H9 (cell line): ENCODE results near the gene PPARG. TPM values are rescaled to one million over a fixed set of nuclear protein-coding genes. Genes with fewer than 3 reads are reported as not detected.

Experiments used
- DNase-seq: peaks from one replicate; pipeline ENCODE4 v3.0.0-alpha.2; 2017
- H2AFZ ChIP-seq: one replicate; pipeline ENCODE4 v1.6.1; 2013; ENCODE audit warnings: mild to moderate bottlenecking, low read length, control low read depth, moderate library complexity
- H2AK5ac ChIP-seq: 2 replicates; pipeline ENCODE4 v1.6.1; 2013; ENCODE audit warnings: low read length, control low read depth, mixed read lengths; ENCODE audit not compliant: insufficient read length
- H2BK120ac ChIP-seq: one replicate; pipeline ENCODE4 v1.6.1; 2013; ENCODE audit warnings: low read depth, mild to moderate bottlenecking, low read length, control low read depth, inconsistent platforms; ENCODE audit not compliant: poor library complexity, severe bottlenecking
- H2BK12ac ChIP-seq: 2 replicates; pipeline ENCODE4 v1.6.1; 2013; ENCODE audit warnings: low read length, control low read depth, mixed read lengths, low read depth; ENCODE audit not compliant: insufficient read length
- H2BK15ac ChIP-seq: 2 replicates; pipeline ENCODE4 v1.6.1; 2013; ENCODE audit warnings: low read depth, low read length, control low read depth
- H2BK20ac ChIP-seq: one replicate; pipeline ENCODE4 v1.6.1; 2013; ENCODE audit warnings: low read depth, mild to moderate bottlenecking, low read length, control low read depth, inconsistent platforms; ENCODE audit not compliant: poor library complexity, severe bottlenecking
- H2BK5ac ChIP-seq: 2 replicates; pipeline ENCODE4 v1.6.1; 2013; ENCODE audit warnings: low read length, control low read depth, mixed read lengths; ENCODE audit not compliant: insufficient read length
- H3K14ac ChIP-seq: 2 replicates; pipeline ENCODE4 v1.6.1; 2013; ENCODE audit warnings: low read length, control low read depth; ENCODE audit not compliant: insufficient read depth
- H3K18ac ChIP-seq: 2 replicates; pipeline ENCODE4 v1.6.1; 2013; ENCODE audit warnings: low read depth, mild to moderate bottlenecking, mixed read lengths, low read length, control low read depth; ENCODE audit not compliant: insufficient read length
- H3K23ac ChIP-seq: 2 replicates; pipeline ENCODE4 v1.6.1; 2013; ENCODE audit warnings: low read length, control low read depth, mixed read lengths, low read depth; ENCODE audit not compliant: insufficient read length
- H3K23me2 ChIP-seq: 2 replicates; pipeline ENCODE4 v1.6.1; 2013; ENCODE audit warnings: low read depth, mild to moderate bottlenecking, mixed read lengths, low read length, control low read depth; ENCODE audit not compliant: insufficient read length, poor library complexity, severe bottlenecking
- H3K27ac ChIP-seq: 2 replicates; pipeline ENCODE4 v1.5.1; 2013; ENCODE audit warnings: low read length, control low read depth, mixed read lengths, low read depth; ENCODE audit not compliant: insufficient read length
- H3K27me3 ChIP-seq: 2 replicates; pipeline ENCODE4 v1.6.1; 2013; ENCODE audit warnings: low read length, control low read depth, inconsistent platforms; ENCODE audit not compliant: insufficient read depth
- H3K4ac ChIP-seq: 2 replicates; pipeline ENCODE4 v1.6.1; 2013; ENCODE audit warnings: low read depth, mild to moderate bottlenecking, control low read depth, inconsistent platforms, low read length, moderate library complexity
- H3K4me1 ChIP-seq: 2 replicates; pipeline ENCODE4 v1.6.1; 2013; ENCODE audit warnings: low read length, control low read depth, inconsistent platforms; ENCODE audit not compliant: insufficient read depth
- H3K4me2 ChIP-seq: 2 replicates; pipeline ENCODE4 v1.6.1; 2013; ENCODE audit warnings: low read length, control low read depth, mixed read lengths; ENCODE audit not compliant: insufficient read length, insufficient read depth
- H3K56ac ChIP-seq: 2 replicates; pipeline ENCODE4 v1.6.1; 2013; ENCODE audit warnings: low read depth, mild to moderate bottlenecking, mixed read lengths, low read length, control low read depth; ENCODE audit not compliant: insufficient read length
- H3K79me1 ChIP-seq: 2 replicates; pipeline ENCODE4 v1.6.1; 2013; ENCODE audit warnings: low read depth, mild to moderate bottlenecking, moderate library complexity, low read length, control low read depth, inconsistent platforms; ENCODE audit not compliant: insufficient read depth, poor library complexity, severe bottlenecking
- H3K79me2 ChIP-seq: 2 replicates; pipeline ENCODE4 v1.6.1; 2013; ENCODE audit warnings: low read length, control low read depth, inconsistent platforms; ENCODE audit not compliant: insufficient read depth
- H3K9ac ChIP-seq: 2 replicates; pipeline ENCODE4 v1.6.1; 2013; ENCODE audit warnings: low read length, control low read depth, mixed read lengths; ENCODE audit not compliant: insufficient read length; ENCODE audit errors: extremely low read depth
- H3K9me3 ChIP-seq: one replicate; pipeline ENCODE4 v1.6.1; 2013; ENCODE audit warnings: low read depth, low read length, inconsistent platforms; ENCODE audit not compliant: control insufficient read depth
- H3T11ph ChIP-seq: one replicate; pipeline ENCODE4 v1.6.1; 2013; ENCODE audit warnings: mild to moderate bottlenecking, low read length, control low read depth, inconsistent platforms
- H4K20me1 ChIP-seq: one replicate; pipeline ENCODE4 v1.6.1; 2013; ENCODE audit not compliant: control insufficient read depth, insufficient read length, insufficient read depth
- H4K5ac ChIP-seq: 2 replicates; pipeline ENCODE4 v1.6.1; 2013; ENCODE audit warnings: low read depth, mild to moderate bottlenecking, mixed read lengths, low read length, control low read depth; ENCODE audit not compliant: insufficient read length
- H4K8ac ChIP-seq: replicated peaks from 2 replicates; pipeline ENCODE4 v1.6.1; 2013; ENCODE audit warnings: low read length, control low read depth, mixed read lengths, low read depth; ENCODE audit not compliant: insufficient read length
- H4K91ac ChIP-seq: 2 replicates; pipeline ENCODE4 v1.6.1; 2013; ENCODE audit warnings: low read depth, mild to moderate bottlenecking, moderate library complexity, mixed read lengths, low read length, control low read depth; ENCODE audit not compliant: insufficient read length
- H3K27ac Mint-ChIP-seq, 3 experiments: 2 replicates in 2 of 3; 3 replicates in 1 of 3; pipeline ENCODE4 v1.8.0; 2020 to 2021; ENCODE audit warnings: mixed read lengths in 3 of 3, mild to moderate bottlenecking in 1 of 3, moderate library complexity in 1 of 3
- H3K27me3 Mint-ChIP-seq: 2 replicates; pipeline ENCODE4 v1.8.0; 2021; ENCODE audit warnings: low read depth, mild to moderate bottlenecking, moderate library complexity, mixed read lengths
- H3K36me3 Mint-ChIP-seq, 3 experiments: 2 replicates in 2 of 3; 3 replicates in 1 of 3; pipeline ENCODE4 v1.8.0; 2020 to 2021; ENCODE audit warnings: low read depth in 3 of 3, mixed read lengths in 3 of 3; ENCODE audit not compliant: insufficient read depth in 1 of 3
- H3K4me1 Mint-ChIP-seq, 2 experiments: 2 replicates each; pipeline ENCODE4 v1.8.0; 2020; ENCODE audit warnings: mixed read lengths in 2 of 2
- H3K4me3 Mint-ChIP-seq, 2 experiments: 2 replicates in 1 of 2; 3 replicates in 1 of 2; pipeline ENCODE4 v1.8.0; 2020 to 2021; ENCODE audit warnings: mild to moderate bottlenecking in 2 of 2, mixed read lengths in 2 of 2, moderate library complexity in 1 of 2
- H3K9me3 Mint-ChIP-seq, 2 experiments: 2 replicates in 1 of 2; 3 replicates in 1 of 2; pipeline ENCODE4 v1.8.0; 2020; ENCODE audit warnings: mild to moderate bottlenecking in 2 of 2, mixed read lengths in 2 of 2, moderate library complexity in 1 of 2
- CTCF ChIP-seq: fragments of 200-600 bp; sonication (generic); conservative IDR thresholded peaks from 3 replicates; pipeline ENCODE4 v1.8.0; 2021; ENCODE audit warnings: antibody characterized with exemption, mild to moderate bottlenecking
- WGBS: extraction: QIAGEN DNeasy Blood & Tissue Kit; methylation state at CpG from one replicate; pipeline ENCODE4 v1.1.7; 2013; ENCODE audit warnings: missing lambda C conversion rate, low lambda C conversion rate, mixed read lengths; ENCODE audit not compliant: insufficient read length; ENCODE audit errors: extremely low coverage; 5-methylcytosine and 5-hydroxymethylcytosine counted together
- total RNA-seq: library from RNA; stranded (reverse); gene quantifications from 2 replicates; pipeline ENCODE4 v1.2.1, GENCODE V29; 2021

The PPARG gene
- total RNA-seq, 1 experiment from 2014 or later: 0.42 TPM

DNA sequence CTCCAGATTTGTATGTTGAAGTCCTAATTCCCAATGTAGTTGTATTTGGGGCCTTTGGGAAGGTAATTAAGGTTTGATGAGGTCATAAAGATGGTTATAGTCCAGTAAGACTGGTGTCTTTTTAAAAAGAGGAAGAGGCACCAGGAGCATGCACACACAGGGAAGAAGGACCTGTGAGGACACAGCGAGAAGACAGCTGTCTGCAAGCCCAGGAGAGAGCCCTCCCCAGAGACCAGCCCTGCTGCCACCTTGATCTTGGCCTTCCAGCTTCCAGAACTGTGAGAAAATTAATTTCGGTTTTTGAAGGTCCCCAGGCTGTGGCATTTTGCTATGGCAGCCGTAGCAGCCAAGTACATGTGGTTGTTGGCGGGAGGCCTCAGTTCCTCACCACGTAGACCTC is 162.6 kb downstream of the PPARG start:
- Histone ChIP-seq H2AFZ (no peak overlapping the region), H3K14ac (no peak overlapping the region), H3K79me1 (no peaks in the 10 kb centered on the region), H3K23me2 (no peaks in the 10 kb centered on the region), H3K18ac (no peak overlapping the region), H3K9ac (no peak overlapping the region), H2BK5ac (no peak overlapping the region), H3K4me2 (no peak overlapping the region), H2BK12ac (no peak overlapping the region), H2BK120ac (no peak overlapping the region), H3K23ac (no peak overlapping the region), H4K91ac (no peak overlapping the region), H3K4me1 (no peaks in the 10 kb centered on the region), H2AK5ac (no peak overlapping the region), H3K9me3 (no peaks in the 10 kb centered on the region), H3K4ac (no peak overlapping the region), H2BK15ac (no peak overlapping the region), H4K5ac (no peak overlapping the region), H4K8ac (no peak overlapping the region), H2BK20ac (no peak overlapping the region), H3K79me2 (no peaks in the 10 kb centered on the region), H3K56ac (no peak overlapping the region), H3K27ac (no peak overlapping the region), H3K27me3 (no peaks in the 10 kb centered on the region), H3T11ph (no peak overlapping the region), H4K20me1 (no peaks in the 10 kb centered on the region)
- DNase-seq: no peak
- no CpG with 5 or more reads among the region's 5 CpGs for WGBS
- Mint-ChIP-seq H3K36me3 (no peaks in the 10 kb centered on the region), H3K27me3 (peaks cover 10% of the 10 kb centered on the region), H3K9me3 (no peaks in the 10 kb centered on the region), H3K4me1 (peaks cover 5 to 9% of the 10 kb centered on the region in 2 experiments), H3K27ac (no peak overlapping the region), H3K4me3 (no peak overlapping the region)
- no peak for TF ChIP-seq CTCF
